ENCODE results near the gene ANKRD44.

GRCh38 chr2:196955036-196955435 is 355.5 kb downstream of the ANKRD44 start:
- TF ChIP-seq HOXA7 (CRISPR knock-in tag; IDR thresholded peaks at IDR 0.05) (no peak), POLR2A (IDR thresholded peaks at IDR 0.05; ENCODE audit: low read length) (no peak), BCL3 (IDR thresholded peaks at IDR 0.05) (no peak), MAX (IDR thresholded peaks at IDR 0.05) (no peak), CTCF (IDR thresholded peaks at IDR 0.05) (no peak), POLR2AphosphoS2 (conservative IDR thresholded peaks at IDR 0.05; ENCODE audit: low read length) (no peak), MYC (IDR thresholded peaks at IDR 0.05; ENCODE audit: borderline replicate concordance, low read length) (no peak), EP300 (IDR thresholded peaks at IDR 0.05) (no peak), CHD2 (IDR thresholded peaks at IDR 0.05; ENCODE audit: low read length, partially characterized antibody) (no peak), MAZ (IDR thresholded peaks at IDR 0.05; ENCODE audit: borderline replicate concordance, low read depth, low read length) (no peak)

Data from A549 (cell line).